RWPE1 (cell line): ENCODE data around the gene NDNF.

Experiments used
- CTCF ChIA-PET: fragments of 350-600 bp; sonication (Branson Sonifier 250); formaldehyde crosslinking; extraction: SDS; loops from one replicate; lab custom pipeline; 2021; lab: Yijun Ruan, JAX
- POLR2A ChIA-PET: fragments of 400-600 bp; formaldehyde crosslinking; extraction: SDS; loops from one replicate; lab custom pipeline; 2020; ENCODE audit warnings: antibody characterized with exemption; ENCODE audit not compliant: low non-redundant PET; lab: Yijun Ruan, JAX
- DNase-seq: peaks from one replicate; pipeline ENCODE4 v3.0.0; 2012; ENCODE audit warnings: low spot score
- H3K27ac ChIP-seq: fragments of 450-650 bp; 2 replicates; pipeline ENCODE4 v1.5.1; 2017
- TF ChIP-seq, protein P1 (sequence below): fragments of 450-650 bp; conservative IDR thresholded peaks from 2 replicates; pipeline ENCODE4 v1.5.1; 2017; ENCODE audit warnings: low read depth, mild to moderate bottlenecking

NDNF gene

GRCh38 chr4:121030711-121031110, 41.6 kb downstream of the NDNF start:
- POLR2A ChIA-PET = no interaction called here
- CTCF ChIA-PET = no interaction called here
- no peak for DNase-seq
- TF ChIP-seq, protein P1, sequence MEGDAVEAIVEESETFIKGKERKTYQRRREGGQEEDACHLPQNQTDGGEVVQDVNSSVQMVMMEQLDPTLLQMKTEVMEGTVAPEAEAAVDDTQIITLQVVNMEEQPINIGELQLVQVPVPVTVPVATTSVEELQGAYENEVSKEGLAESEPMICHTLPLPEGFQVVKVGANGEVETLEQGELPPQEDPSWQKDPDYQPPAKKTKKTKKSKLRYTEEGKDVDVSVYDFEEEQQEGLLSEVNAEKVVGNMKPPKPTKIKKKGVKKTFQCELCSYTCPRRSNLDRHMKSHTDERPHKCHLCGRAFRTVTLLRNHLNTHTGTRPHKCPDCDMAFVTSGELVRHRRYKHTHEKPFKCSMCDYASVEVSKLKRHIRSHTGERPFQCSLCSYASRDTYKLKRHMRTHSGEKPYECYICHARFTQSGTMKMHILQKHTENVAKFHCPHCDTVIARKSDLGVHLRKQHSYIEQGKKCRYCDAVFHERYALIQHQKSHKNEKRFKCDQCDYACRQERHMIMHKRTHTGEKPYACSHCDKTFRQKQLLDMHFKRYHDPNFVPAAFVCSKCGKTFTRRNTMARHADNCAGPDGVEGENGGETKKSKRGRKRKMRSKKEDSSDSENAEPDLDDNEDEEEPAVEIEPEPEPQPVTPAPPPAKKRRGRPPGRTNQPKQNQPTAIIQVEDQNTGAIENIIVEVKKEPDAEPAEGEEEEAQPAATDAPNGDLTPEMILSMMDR = no peak
- H3K27ac ChIP-seq = no peak overlapping the region

DNA sequence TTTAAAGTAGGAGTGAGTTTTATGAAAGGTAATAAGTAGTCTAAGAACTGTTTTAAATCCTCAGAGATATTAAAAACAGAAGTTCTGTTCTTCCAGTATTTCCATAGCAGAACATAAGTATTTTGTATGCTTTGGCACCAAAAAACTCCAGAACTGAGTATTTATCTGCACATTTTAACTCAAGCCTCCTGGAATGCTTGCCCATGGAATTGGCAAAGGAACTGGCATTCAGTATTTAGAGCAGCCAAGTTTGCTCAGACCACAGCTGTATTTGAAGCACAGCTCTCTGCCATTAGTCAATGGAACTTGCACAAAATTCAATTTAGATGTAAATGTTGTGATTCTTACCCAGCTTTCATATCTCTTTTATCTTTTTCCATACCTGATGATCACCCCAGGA, 42.2 kb downstream of the NDNF start:
- CTCF ChIA-PET = no interaction called here
- TF ChIP-seq, protein P1 = no peak
- POLR2A ChIA-PET = no interaction called here
- no peak for DNase-seq
- H3K27ac ChIP-seq = no peak overlapping the region

DNA sequence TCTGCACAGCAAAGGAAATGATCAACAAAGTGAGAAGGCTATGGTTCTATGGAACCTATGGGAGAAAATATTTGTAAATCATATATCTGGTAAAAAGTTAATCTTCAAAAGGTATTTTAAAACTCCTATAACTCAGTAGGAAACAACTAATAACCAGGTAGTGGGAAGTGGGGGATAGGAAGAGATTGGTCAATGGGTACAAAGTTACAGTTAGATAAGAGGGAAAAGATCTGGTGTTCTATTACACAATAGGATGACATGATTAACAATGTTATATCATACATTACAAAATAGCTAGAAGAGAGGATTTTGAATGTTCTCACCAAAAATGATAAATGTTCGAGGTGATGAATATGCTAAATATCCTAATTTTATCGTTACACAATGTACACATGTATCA, 46.3 kb downstream of the NDNF start:
- DNase-seq = no peak
- TF ChIP-seq, protein P1 = no peak
- ChIA-PET CTCF (interaction anchor here (0.6 kb wide), 1 partner anchor 1145 kb away, joined by 3 read pairs; no protein-coding TSS in a partner anchor), POLR2A (no interaction called here)
- no peak overlapping the region for H3K27ac ChIP-seq

GRCh38 chr4:121025540-121025939, 46.8 kb downstream of the NDNF start:
- TF ChIP-seq, protein P1 = no peak
- H3K27ac ChIP-seq = no peak overlapping the region
- DNase-seq = no peak
- CTCF ChIA-PET = no interaction called here
- POLR2A ChIA-PET = no interaction called here

GRCh38 chr4:121018543-121018942, 53.8 kb downstream of the NDNF start:
- H3K27ac ChIP-seq = no peak overlapping the region
- DNase-seq = no peak
- TF ChIP-seq, protein P1 = no peak
- ChIA-PET POLR2A (no interaction called here), CTCF (no interaction called here)

DNA sequence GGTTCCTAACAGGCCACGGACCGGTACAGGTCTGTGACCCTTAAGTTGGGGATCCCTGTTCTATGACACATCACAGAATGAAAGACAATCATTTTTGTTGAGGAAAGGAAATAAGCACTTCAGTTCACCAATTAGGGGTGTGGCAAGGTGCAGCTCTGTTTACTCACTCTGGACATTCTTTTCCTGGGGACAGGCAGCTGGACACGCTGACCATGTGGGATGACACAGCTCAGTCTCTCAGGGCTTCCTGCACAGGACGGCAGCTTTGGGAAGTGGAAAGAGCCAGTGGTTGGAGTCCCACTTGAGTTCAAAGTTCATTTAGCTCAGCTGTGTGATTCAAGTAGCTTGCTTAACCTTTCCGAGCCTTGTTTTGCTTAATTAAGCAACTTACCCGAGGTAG, 55.7 kb downstream of the NDNF start:
- POLR2A ChIA-PET = no interaction called here
- DNase-seq = no peak
- TF ChIP-seq, protein P1 = no peak
- no peak overlapping the region for H3K27ac ChIP-seq
- CTCF ChIA-PET = interaction anchor here (0.5 kb wide), 1 partner anchor 1177 kb away, joined by 3 read pairs; no protein-coding TSS in a partner anchor
